Heart right ventricle (tissue), 16 donors: ENCODE results near the gene HGFAC. TPM values are rescaled to one million over a fixed set of nuclear protein-coding genes. Genes with fewer than 3 reads are reported as not detected.

Source experiments
- ATAC-seq, 8 donors: fragments of 200-7000 bp; cut with Tn5 transposase; one replicate each; pipeline ENCODE4 v1.9.1; 2020; ENCODE audit warnings: mild to moderate bottlenecking in 8 of 8, moderate library complexity in 8 of 8, moderate number of reproducible peaks in 1 of 8
- DNase-seq, 2 donors: peaks; one replicate each; pipeline ENCODE4 v3.0.0-alpha.2; 2020
- H3K27ac ChIP-seq, 10 donors: fragments of 200-600 bp; sonication (generic) in 2 of 10; one replicate each; pipeline versions ENCODE4 v1.5.0 to v1.8.0; 2020 to 2022; ENCODE audit warnings: mild to moderate bottlenecking in 3 of 10
- H3K27me3 ChIP-seq, 7 donors: fragments of 200-600 bp; one replicate each; pipeline ENCODE4 v1.8.0; 2021 to 2022; ENCODE audit warnings: mild to moderate bottlenecking in 2 of 7
- H3K36me3 ChIP-seq, 9 donors: fragments of 200-600 bp; sonication (generic) in 1 of 9; one replicate each; pipeline versions ENCODE4 v1.5.0 to v1.8.0; 2020 to 2022; ENCODE audit warnings: mild to moderate bottlenecking in 2 of 9
- H3K4me1 ChIP-seq, 9 donors: fragments of 200-600 bp; sonication (generic) in 1 of 9; one replicate each; pipeline versions ENCODE4 v1.5.0 to v1.8.0; 2020 to 2022; ENCODE audit warnings: mild to moderate bottlenecking in 4 of 9
- H3K4me3 ChIP-seq, 10 donors: fragments of 200-600 bp; sonication (generic) in 2 of 10; one replicate each; pipeline versions ENCODE4 v1.5.0 to v1.8.0; 2020 to 2022; ENCODE audit warnings: mild to moderate bottlenecking in 7 of 10, moderate library complexity in 2 of 10
- H3K9me3 ChIP-seq, 11 donors: fragments of 200-600 bp in 10 of 11; sonication (generic) in 2 of 11; one replicate each; pipeline versions ENCODE4 v1.5.0 to v1.8.0; 2013 to 2022; ENCODE audit warnings: mild to moderate bottlenecking in 2 of 11, control low read depth in 1 of 11, moderate library complexity in 1 of 11
- WGBS, 2 donors: extraction: QIAGEN DNeasy Blood & Tissue Kit; methylation state at CpG; one replicate each; pipeline ENCODE4 v1.1.7; 2013; ENCODE audit warnings: inconsistent platforms in 1 of 2; 5-methylcytosine and 5-hydroxymethylcytosine counted together
- intact Hi-C, 10 donors: fragments of 100-400 bp; cut with DNase I; formaldehyde crosslinking; loops; one replicate each; pipeline versions ENCODE4 v1.11.1 to v1.14.2; 2022
- polyA plus RNA-seq, 2 donors: library from polyadenylated mRNA; stranded (reverse); fragments of 200-250 nt; gene quantifications; one replicate each; pipeline ENCODE4 v1.2.3, GENCODE V29; 2013
- total RNA-seq, 10 donors: library from RNA; stranded (reverse); fragmentation: NEBNext Ultra II Directional in 3 of 10; extraction: Animal tissue kit (Norgen Biotek cat#: 25700) in 3 of 10; gene quantifications; one replicate each; pipeline versions ENCODE4 v1.2.1 to v1.2.4, GENCODE V29; 2021 to 2023
- TF ChIP-seq, protein P1 (sequence below), 9 donors: fragments of 200-600 bp; sonication (generic) in 2 of 9; IDR thresholded peaks; one replicate each; pipeline versions ENCODE4 v1.5.0 to v1.8.0; 2021 to 2022; ENCODE audit warnings: antibody characterized with exemption in 9 of 9, mild to moderate bottlenecking in 5 of 9, moderate library complexity in 1 of 9
- donor health status: Arrhythmogenic right ventricular cardiomyopathy.
- donor health status: ischemic (EF 13 %, LVEDD 7.1; RV severe dilation, severe dysfunction).
- donor health status: healthy with polysubstance abuse.
- donor health status: DM: no; HTN: yes; CAD: no.
- donor health status: DM: no; HTN: no; CAD: no.
- donor health status: ischemic (EF 25% LVEDD 6.9; RV normal size, moderate dysfunction).
- donor health status: ischemic (EF 25% LVEDD 5.7; RV mildly dilated, moderate dysfunction).
- donor health status: healthy.
- donor health status: DM: yes; HTN: yes; CAD: no.
- donor health status: Ischemic cardiomyopathy.
- donor health status: ischemic (EF 35%, LVEDD 5.7; RV mildly dilated, moderate dysfunction).
- donor health status: nonischemic (EF 11% LVEDD 7.7; RV severe dilation, severe dysfunction).
- donor health status: DM: yes; HTN: yes; CAD: no.
- donor health status: PGD.
- donor health status: ischemic (EF 29% LVEDD 5.4; RV normal size, mild dysfunction).
- donor health status: nonischemic (EF 23%, LVEDD 6.1; RV moderate dilation, normal function).

The HGFAC gene
- total and polyA plus RNA-seq, 12 donors: 0.15 to 1.1 (median 0.45) TPM; not detected in 4

DNA sequence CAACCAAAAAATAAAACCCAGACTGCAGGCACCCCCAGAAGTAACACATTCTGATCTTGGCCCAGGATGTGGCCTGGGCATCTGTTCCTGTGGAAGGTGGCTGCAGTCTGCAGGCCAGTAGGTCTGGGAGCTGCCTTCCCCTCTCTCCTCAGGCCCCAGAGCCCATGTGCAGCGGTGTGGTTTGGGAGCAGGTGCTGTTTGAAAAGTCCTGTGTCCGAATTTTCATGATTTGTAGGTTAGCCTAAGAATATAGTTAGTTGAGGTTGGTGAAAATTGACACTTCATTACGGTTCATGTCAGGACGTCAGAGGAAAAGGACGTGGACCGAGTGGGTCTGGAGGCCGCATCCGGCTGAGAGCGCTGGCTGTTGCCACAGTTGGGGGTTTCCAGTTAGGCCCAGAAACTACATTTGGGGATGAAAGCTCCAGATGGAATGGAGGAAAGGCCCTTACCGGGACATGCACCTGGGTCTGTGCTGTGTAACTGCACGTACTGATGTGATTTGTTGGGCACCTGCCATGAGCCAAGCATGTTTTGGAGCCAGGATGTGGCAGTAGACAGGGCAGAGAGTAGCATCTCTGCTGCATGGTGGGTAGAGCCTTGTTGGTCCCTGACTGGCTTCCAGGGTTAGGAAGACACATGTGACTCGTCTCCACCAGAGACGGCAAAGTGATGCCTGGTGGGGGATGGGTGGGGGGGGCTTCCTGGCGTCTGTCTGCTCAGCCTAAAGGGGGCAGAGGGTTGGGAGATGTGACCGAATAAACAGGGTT lies 21.7 kb upstream of the HGFAC start:
- H3K36me3 ChIP-seq: peaks cover 0 to 95% (median 8%) of the 10 kb centered on the region in 9 donors

DNA sequence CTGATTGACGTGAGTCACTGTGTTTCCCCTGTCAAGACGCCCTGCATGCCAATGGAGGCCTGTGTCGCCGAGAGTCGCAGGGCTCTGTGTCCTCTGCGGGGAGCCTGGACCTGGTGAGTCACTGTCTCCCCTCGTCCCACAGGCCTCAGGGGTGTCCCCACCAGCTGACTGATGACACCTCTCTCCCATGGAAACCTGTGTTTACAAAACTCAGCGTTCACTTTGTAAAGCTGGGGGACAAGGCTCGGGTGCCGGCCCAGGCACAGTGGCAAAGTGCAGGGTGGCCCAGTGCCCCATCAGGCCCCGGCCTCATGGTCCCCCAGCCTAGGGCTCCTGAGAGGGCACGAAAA lies 21.2 kb upstream of the HGFAC start:
- Histone ChIP-seq H3K9me3 (no peaks in the 10 kb centered on the region), H3K27ac (no peak overlapping the region), H3K4me1 (no peaks in the 10 kb centered on the region), H3K27me3 (no peaks in the 10 kb centered on the region), H3K36me3 (peaks cover 0 to 93% (median 8%) of the 10 kb centered on the region in 9 donors), H3K4me3 (no peak overlapping the region)
- intact Hi-C loops: no loop called here
- TF ChIP-seq, protein P1, sequence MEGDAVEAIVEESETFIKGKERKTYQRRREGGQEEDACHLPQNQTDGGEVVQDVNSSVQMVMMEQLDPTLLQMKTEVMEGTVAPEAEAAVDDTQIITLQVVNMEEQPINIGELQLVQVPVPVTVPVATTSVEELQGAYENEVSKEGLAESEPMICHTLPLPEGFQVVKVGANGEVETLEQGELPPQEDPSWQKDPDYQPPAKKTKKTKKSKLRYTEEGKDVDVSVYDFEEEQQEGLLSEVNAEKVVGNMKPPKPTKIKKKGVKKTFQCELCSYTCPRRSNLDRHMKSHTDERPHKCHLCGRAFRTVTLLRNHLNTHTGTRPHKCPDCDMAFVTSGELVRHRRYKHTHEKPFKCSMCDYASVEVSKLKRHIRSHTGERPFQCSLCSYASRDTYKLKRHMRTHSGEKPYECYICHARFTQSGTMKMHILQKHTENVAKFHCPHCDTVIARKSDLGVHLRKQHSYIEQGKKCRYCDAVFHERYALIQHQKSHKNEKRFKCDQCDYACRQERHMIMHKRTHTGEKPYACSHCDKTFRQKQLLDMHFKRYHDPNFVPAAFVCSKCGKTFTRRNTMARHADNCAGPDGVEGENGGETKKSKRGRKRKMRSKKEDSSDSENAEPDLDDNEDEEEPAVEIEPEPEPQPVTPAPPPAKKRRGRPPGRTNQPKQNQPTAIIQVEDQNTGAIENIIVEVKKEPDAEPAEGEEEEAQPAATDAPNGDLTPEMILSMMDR (IDR thresholded peaks at IDR 0.05): no peak
- ATAC-seq (no peak), DNase-seq (no peak)
- WGBS, 2 donors: 91 to 92% methylated on average over 12 of the region's 12 CpGs

More for the DNA sequence above, 21.7 kb upstream of the HGFAC start:
- ATAC-seq: no peak
- Histone ChIP-seq H3K9me3 (no peaks in the 10 kb centered on the region), H3K27ac (no peak overlapping the region), H3K27me3 (no peaks in the 10 kb centered on the region), H3K4me1 (no peaks in the 10 kb centered on the region), H3K4me3 (no peak overlapping the region)
- WGBS, 2 donors: 86 to 90% methylated on average over 15 of the region's 15 CpGs
- DNase-seq: no peak
- intact Hi-C loops: no loop called here
- TF ChIP-seq, protein P1 (IDR thresholded peaks at IDR 0.05): no peak

DNA sequence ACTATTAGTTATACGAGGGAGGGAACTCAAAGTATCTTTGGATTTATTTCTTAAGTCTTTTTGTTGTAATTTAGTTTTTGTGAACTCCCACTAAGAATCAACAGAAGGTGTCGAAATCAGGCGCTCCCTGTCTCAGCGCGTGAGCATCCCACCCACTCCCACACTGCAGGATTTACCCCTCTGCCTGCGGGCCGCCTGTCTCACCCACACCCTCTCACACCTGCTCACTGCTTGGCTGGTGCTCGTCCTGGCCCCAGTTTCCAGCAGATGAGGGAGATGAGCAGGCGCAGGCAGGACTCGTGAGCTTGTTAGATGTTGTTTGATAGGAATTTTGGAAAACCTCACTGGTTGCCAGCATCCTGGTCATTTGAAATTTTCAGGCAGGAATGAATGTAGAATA lies 20.8 kb upstream of the HGFAC start:
- intact Hi-C loops: no loop called here
- DNase-seq: no peak

DNA sequence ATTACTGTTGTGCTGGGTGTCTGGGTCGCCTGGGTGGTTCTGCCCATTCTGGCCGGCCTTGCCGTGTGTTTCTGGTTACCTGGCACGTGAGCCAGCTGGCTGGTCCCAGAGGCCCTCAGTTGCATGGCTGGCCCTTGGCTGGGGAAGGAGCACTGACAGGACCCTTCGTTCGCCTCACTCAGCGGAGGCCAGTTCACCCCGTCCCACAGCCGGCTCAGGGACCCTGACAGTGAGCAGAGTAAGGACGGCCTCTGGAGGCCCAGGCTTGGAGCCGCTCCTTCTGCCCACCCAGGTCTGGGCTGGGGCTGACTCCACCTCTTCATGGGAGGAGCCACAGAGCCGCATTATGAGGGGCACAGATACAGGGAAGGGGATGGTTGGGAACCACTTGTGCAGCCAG lies 20.3 kb upstream of the HGFAC start:
- no peak for DNase-seq
- 88 to 89% methylated on average over 12 of the region's 12 CpGs for WGBS, 2 donors
- Histone ChIP-seq H3K4me3 (no peak overlapping the region), H3K9me3 (no peaks in the 10 kb centered on the region), H3K36me3 (peaks cover 0 to 87% (median 8%) of the 10 kb centered on the region in 9 donors), H3K27me3 (no peaks in the 10 kb centered on the region), H3K27ac (no peak overlapping the region), H3K4me1 (no peaks in the 10 kb centered on the region)
- intact Hi-C loops: no loop called here
- TF ChIP-seq, protein P1 (IDR thresholded peaks at IDR 0.05): no peak
- ATAC-seq: no peak

More for the DNA sequence above, 20.8 kb upstream of the HGFAC start:
- 94% methylated on average over 10 of the region's 10 CpGs for WGBS, 2 donors
- Histone ChIP-seq H3K27me3 (no peaks in the 10 kb centered on the region), H3K4me1 (no peaks in the 10 kb centered on the region), H3K36me3 (peaks cover 0 to 89% (median 8%) of the 10 kb centered on the region in 9 donors), H3K9me3 (no peaks in the 10 kb centered on the region), H3K27ac (no peak overlapping the region), H3K4me3 (no peak overlapping the region)
- no peak for ATAC-seq
- TF ChIP-seq, protein P1 (IDR thresholded peaks at IDR 0.05): no peak
